Activated CD8-positive, alpha-beta memory T cell treated with anti-CD3 and anti-CD28 coated beads, Interleukin-2, amount 50 U/mL, for 1 hour (primary cell): Measurements from ENCODE around the gene FARP1.

Experiments used
- DNase-seq: peaks from one replicate; pipeline ENCODE4 v3.0.0-alpha.2; 2020; ENCODE audit errors: extremely low read depth

FARP1 gene

GRCh38 chr13:98332222-98332621 is 189.3 kb downstream of the FARP1 start:
- no peak for DNase-seq

DNA sequence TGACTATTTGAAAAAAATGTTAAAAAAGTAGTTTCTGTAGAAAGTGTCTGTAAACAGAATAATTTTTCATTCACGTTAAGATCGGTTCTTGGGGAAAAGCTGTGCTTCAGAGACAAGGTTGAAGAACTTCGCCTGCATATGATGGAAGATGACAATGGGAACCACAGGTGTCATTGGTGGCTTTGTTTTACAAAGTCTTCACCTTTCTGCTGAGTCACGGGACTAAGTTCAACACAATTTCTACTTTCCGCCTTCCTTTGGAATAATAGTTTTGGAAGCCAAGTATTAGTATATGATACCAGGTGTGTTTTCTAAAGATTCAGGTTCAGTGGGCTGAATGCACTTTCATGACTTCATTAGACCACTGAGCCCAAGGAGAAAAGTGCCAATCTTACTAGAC is 189.8 kb downstream of the FARP1 start:
- no peak for DNase-seq

DNA sequence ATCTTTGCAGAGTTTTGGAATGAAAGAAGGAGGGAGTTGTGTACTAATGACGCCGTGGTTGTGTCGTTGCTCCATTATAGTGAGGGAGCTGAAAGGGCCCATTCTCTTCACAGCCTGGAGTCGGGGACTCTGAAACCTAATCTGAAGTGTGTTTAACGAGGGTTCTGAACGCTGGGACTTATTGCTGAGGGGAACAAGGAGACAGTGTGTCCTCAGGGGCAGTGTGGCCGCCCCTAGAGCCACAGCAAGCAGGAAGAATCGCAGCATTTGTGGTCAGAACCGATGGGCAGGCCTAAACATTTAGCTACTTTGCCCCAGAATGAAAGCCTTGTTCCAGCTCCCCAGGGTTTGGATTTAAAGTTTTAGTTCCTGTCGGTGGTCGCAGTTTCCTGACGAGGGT is 190.6 kb downstream of the FARP1 start:
- no peak for DNase-seq

DNA sequence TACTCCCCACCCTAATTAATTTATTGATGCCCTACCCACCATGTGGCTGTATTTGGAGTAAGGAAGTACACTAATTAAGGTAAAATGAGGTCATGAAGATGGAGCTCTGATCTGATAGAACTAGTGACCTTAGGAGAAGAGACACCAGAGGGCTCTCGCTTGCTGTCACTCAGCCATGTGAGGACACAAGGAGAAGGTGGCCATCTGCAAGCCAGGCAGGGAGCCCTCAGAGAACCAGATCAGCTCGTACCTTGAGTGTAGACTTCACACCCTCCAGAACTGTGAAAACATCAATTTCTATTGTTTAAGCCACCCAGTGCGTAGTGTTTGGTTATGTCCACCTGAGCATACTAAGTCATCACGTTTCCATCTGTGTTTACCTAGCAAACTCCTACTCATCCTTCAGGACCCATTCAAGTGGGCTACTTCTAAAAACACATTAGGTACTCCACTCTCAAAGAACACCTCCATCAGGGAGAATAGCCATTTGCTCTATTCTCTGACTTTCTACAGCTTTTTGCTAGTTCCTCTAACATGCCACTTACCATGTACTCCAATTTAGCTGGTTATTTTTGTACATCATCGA is 191.8 kb downstream of the FARP1 start:
- no peak for DNase-seq

- DNase-seq: no peak
Observed at GRCh38 chr13:98335721-98336120, 192.8 kb downstream of the FARP1 start.

GRCh38 chr13:98338310-98338709 is 195.4 kb downstream of the FARP1 start:
- no peak for DNase-seq

DNA sequence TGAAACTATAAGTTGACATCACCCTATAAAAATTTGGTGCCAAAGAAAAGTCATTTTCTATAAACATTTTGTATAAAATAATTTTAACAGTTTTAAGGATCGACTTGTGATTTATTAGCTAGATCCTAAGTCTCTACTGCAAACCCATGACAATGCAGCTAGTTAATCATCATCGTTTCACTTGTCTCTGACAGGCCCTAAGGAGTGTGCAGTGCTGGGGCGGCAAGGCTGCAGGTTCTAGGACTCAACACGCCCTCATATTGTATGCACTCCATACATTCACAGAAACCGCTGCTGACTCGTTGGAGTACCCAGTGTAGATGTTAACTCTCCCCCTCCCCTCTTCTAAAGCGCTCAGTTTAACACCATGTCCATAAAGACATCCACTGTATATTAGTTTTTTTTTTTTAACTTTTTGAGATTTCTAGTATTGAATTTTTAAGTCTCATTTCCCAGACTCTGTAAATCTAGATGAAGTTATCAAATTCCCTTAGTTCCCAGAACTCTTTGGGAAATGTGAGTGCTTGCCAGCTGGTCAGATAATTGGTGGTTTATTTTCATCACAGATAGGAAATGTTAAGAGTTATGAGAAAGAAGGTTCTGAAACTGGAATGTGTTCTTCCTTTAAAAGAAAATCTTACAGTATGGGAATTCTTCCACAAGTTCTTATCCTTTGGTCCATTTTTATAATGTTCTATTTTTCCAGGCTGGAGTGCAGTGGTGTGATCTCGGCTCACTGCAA is 197.0 kb downstream of the FARP1 start:
- no peak for DNase-seq

DNA sequence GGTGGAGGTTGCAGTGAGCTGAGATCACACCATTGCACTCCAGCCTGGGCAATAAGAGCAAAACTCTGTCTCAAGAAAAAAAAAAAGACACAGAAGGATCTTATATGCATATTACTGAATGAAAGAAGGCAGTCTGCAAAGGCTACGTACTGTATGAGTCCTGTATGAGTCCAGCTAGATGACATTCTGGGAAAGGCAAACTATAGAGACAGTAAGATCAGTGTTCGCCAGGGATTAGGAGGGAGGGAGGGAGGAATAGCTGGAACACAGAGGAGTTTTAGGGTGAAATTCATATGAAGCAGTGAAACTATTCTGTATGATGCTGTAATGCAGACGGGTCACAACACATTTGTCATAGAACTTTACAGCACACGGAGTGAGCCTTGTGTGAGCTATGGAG is 200.1 kb downstream of the FARP1 start:
- DNase-seq: no peak

GRCh38 chr13:98343461-98343860 is 200.6 kb downstream of the FARP1 start:
- DNase-seq: no peak

DNA sequence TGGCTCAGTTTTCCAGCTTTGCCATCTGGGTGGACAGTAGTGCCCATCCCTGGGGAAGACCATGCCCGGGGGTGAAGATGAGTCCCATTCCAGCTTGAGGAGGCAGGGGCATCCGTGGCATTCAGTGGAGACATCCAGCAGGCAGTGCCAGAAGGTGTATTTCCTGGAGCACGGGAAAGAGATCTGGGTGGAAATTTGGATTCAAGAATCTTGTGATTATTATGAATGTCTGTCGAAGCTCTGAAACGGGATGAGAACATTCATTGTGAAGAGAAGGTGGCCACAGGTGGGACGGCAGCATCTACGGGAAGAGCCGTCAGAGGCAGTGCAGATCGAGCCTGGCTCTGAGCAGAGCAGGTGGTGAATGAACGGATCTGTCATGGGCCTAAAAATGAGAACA is 201.5 kb downstream of the FARP1 start:
- DNase-seq: no peak

- DNase-seq: no peak
Observed at GRCh38 chr13:98345107-98345935, 202.4 kb downstream of the FARP1 start.

GRCh38 chr13:98346904-98347636 is 204.2 kb downstream of the FARP1 start:
- DNase-seq: no peak

DNA sequence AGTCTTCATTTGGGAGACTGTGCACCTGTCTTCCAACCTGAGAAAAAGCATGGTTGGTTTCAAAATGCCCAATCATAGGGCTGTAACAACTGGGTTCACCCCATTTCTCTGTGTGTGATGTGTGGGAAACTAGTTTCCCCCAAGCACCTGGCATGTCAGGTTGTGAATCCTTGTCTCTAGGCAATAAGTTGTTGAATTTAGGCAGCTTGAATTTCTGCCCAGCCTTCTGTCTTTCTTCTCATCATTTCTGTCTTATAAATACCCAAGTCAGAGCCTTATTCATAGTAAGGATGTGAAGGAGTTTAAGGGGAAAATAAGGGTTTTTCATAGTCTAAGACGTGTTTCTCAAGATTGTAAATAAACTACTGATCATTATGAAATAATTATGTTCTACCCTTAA is 204.9 kb downstream of the FARP1 start:
- no peak for DNase-seq

DNA sequence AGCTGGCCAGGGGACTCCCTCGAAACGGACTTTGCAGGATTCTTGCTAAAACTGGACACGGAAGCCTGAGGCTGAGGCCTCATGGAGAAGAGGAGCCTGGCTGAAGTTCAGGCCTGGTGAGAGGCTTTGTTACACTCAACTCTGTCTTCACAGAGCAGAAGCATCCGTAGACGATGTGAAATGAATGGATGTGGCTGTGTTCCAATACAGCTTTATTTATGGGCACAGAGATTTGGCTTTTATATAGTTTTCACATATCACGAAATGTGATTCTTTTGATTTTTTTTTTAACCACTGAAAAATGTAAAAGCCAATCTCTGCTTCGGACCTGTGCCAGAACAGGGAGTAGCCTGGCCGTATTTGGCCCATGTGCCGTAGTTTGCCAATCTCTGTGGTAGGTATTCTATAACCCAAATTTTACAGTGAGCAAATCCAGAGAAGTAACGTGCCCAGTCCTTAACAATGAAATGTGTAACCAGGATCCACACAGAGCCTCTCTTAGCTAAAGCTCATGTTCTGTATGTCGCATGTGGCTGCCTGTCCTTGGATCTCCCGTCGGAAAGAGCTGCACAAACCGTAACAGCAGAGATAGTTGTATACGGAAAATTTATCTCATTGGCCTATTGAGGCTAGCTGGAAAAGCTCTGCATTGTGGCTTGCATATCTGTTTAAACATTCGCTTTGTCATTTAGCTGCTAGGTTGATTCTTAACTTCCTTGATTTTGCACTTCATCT is 205.7 kb downstream of the FARP1 start:
- DNase-seq: no peak

GRCh38 chr13:98349731-98350305 is 206.9 kb downstream of the FARP1 start:
- DNase-seq: no peak

- no peak for DNase-seq
Observed at GRCh38 chr13:98350746-98351330, 207.9 kb downstream of the FARP1 start.

GRCh38 chr13:98351636-98352035 is 208.7 kb downstream of the FARP1 start:
- no peak for DNase-seq

DNA sequence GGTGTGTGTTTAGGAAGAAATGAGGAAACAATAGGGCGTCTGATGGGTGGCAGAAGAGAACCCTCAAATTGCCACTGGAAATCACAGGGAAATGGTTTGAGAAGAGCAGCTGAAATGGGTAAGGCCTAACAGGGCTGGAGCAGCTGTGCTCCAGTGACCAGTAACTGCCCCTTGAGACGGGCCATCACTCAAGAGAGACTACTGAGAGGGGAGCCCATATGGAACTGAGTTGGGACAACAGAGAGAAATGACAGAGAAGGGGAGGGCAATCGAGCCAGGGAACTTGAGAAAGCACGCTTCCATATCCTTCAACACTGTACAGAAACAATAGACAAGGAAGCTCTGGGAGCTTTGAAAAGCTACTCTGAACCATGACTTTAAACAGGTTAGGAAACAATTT is 209.3 kb downstream of the FARP1 start:
- no peak for DNase-seq

DNA sequence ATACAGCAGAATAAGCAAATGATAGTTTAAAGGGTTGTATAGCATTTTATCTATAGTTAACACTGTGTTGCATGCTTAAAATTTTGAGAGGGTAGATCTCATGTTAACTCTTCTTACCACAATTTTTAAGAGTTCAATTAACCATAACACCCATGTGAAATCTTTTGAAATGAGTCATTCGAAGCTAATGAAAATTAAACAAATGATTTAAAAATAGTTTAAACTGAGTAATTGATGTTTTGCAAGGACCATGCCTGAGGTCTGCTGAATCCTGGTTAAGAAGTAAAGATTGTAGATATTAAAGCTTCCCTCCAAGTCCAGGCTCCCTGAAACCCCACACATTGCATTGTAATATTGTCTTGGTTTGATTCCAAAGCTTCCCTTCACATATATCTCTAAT is 210.9 kb downstream of the FARP1 start:
- no peak for DNase-seq

DNA sequence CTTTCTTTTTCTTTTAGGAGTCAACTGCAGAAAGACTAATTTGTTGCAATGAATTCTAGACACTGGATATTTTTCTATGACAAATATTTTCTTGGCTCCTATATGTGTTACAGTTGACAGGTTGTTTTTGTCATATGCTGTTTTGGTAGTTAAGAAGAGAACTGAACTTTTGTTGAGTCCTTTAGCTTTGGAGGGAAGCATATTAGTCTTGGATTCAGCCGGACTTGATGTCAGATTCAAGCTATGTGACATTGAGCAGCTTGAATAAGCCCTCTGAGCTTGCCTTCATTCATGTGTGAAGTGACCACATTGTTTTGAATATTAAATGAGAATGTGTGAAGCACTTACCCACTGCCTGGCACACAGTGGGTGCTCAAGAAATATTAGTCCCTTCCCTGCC is 216.0 kb downstream of the FARP1 start:
- no peak for DNase-seq

DNA sequence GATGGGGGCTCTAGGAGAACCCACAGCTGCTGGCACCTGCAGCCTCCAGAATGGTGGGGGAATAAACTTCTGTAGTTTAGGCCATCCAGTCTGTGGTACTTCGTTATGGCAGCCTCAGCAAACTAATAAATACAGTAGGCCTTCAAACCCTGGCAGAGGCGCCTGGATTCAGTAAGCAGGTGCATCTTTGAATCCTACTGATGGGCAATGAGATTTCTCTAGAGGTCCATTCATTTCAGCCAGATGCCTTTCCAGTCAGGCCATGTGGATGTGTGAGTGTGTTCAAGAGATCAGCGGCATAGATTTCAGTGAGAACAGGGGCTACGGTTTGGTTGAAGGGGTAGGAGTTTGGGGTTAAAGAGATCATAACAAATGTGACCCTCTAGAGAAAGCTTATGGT is 217.7 kb downstream of the FARP1 start:
- DNase-seq: no peak
